DND-41 (cell line): Measurements from ENCODE around the gene SIT1.

Experiments
- ATAC-seq: fragments of 200-7000 bp; cut with Tn5 transposase; 3 replicates; pipeline ENCODE4 v1.9.1; 2021; ENCODE audit warnings: low read depth; ENCODE audit not compliant: insufficient read depth
- DNase-seq: peaks from one replicate; pipeline ENCODE4 v3.0.0-alpha.2; 2020
- H2AFZ ChIP-seq: 2 replicates; pipeline ENCODE4 v1.6.0; 2012; ENCODE audit warnings: low read depth, low read length
- H3K27ac ChIP-seq: 2 replicates; pipeline ENCODE4 v1.5.1; 2012; ENCODE audit warnings: low read length, inconsistent platforms
- H3K27me3 ChIP-seq: fragments of 200-600 bp; sonication (generic); 2 replicates; pipeline ENCODE4 v1.6.0; 2012; ENCODE audit warnings: low read length, mild to moderate bottlenecking, inconsistent platforms; ENCODE audit not compliant: insufficient read depth, poor library complexity
- H3K36me3 ChIP-seq: 2 replicates; pipeline ENCODE4 v1.5.1; 2012; ENCODE audit warnings: low read length, inconsistent platforms; ENCODE audit not compliant: insufficient read depth
- H3K4me1 ChIP-seq: 2 replicates; pipeline ENCODE4 v1.5.1; 2012; ENCODE audit warnings: mild to moderate bottlenecking, low read length; ENCODE audit not compliant: insufficient read depth
- H3K4me2 ChIP-seq: 2 replicates; pipeline ENCODE4 v1.6.0; 2012; ENCODE audit warnings: mild to moderate bottlenecking, moderate library complexity, low read length, inconsistent platforms; ENCODE audit not compliant: insufficient read depth
- H3K4me3 ChIP-seq, 2 experiments: fragments of 200-600 bp in 1 of 2; shearing (Covaris generic) in 1 of 2; 2 replicates each; pipeline ENCODE4 v1.5.1; 2012 to 2016; ENCODE audit warnings: inconsistent platforms in 2 of 2, low read length in 2 of 2, mild to moderate bottlenecking in 2 of 2, low read depth in 1 of 2, moderate library complexity in 1 of 2
- H3K79me2 ChIP-seq: 2 replicates; pipeline ENCODE4 v1.6.0; 2012; ENCODE audit warnings: low read length, inconsistent platforms; ENCODE audit not compliant: insufficient read depth
- H3K9ac ChIP-seq: 2 replicates; pipeline ENCODE4 v1.6.0; 2012; ENCODE audit warnings: low read depth, mild to moderate bottlenecking, inconsistent platforms, low read length, moderate library complexity
- H3K9me3 ChIP-seq: 2 replicates; pipeline ENCODE4 v1.5.1; 2012; ENCODE audit warnings: low read length, moderate library complexity, mild to moderate bottlenecking, inconsistent platforms; ENCODE audit not compliant: insufficient read depth, severe bottlenecking
- H4K20me1 ChIP-seq: 2 replicates; pipeline ENCODE4 v1.6.0; 2012; ENCODE audit warnings: low read length; ENCODE audit not compliant: insufficient read depth
- CTCF ChIP-seq: IDR thresholded peaks from 2 replicates; pipeline ENCODE4 v1.5.1; 2012; ENCODE audit warnings: borderline replicate concordance, low read length, moderate library complexity, mild to moderate bottlenecking; ENCODE audit not compliant: poor library complexity, severe bottlenecking; ENCODE audit errors: extremely low read depth
- EZH2 ChIP-seq: IDR thresholded peaks from 3 replicates; pipeline ENCODE4 v1.6.1; 2012; ENCODE audit warnings: borderline replicate concordance, low read depth, mild to moderate bottlenecking, moderate library complexity, low read length, inconsistent platforms; ENCODE audit not compliant: severe bottlenecking

Gene SIT1

GRCh38 chr9:35687972-35688557, 37.3 kb upstream of the SIT1 start:
- peaks cover 5% of the 10 kb centered on the region for H3K79me2 ChIP-seq
- H3K4me3 ChIP-seq, result no peak overlapping the region
- no peak overlapping the region for H3K27ac ChIP-seq
- no peak overlapping the region for H2AFZ ChIP-seq
- no peaks in the 10 kb centered on the region for H3K9me3 ChIP-seq
- peaks cover 42% of the 10 kb centered on the region for H3K36me3 ChIP-seq
- H4K20me1 ChIP-seq, result no peaks in the 10 kb centered on the region
- ATAC-seq, result no peak
- H3K4me1 ChIP-seq, result peaks cover 30% of the 10 kb centered on the region
- H3K27me3 ChIP-seq, result no peaks in the 10 kb centered on the region
- no peak for TF ChIP-seq CTCF
- no peak for TF ChIP-seq EZH2
- no peak overlapping the region for H3K9ac ChIP-seq
- no peak for DNase-seq
- no peak overlapping the region for H3K4me2 ChIP-seq

- Histone ChIP-seq H4K20me1 (no peaks in the 10 kb centered on the region), H3K79me2 (peaks cover 5% of the 10 kb centered on the region), H3K4me3 (no peak overlapping the region), H3K27me3 (no peaks in the 10 kb centered on the region), H3K9ac (no peak overlapping the region), H3K27ac (no peak overlapping the region), H3K36me3 (peaks cover 48% of the 10 kb centered on the region), H3K4me2 (no peak overlapping the region), H3K9me3 (no peaks in the 10 kb centered on the region), H3K4me1 (peaks cover 30% of the 10 kb centered on the region), H2AFZ (no peak overlapping the region)
- TF ChIP-seq CTCF (no peak), EZH2 (no peak)
- ATAC-seq, result no peak
- DNase-seq, result no peak
These were observed 36.6 kb upstream of the SIT1 start for GRCh38 chr9:35687306-35687705.

- Histone ChIP-seq H3K27ac (no peak overlapping the region), H2AFZ (no peak overlapping the region), H3K4me2 (no peak overlapping the region), H3K4me3 (no peak overlapping the region), H3K4me1 (peaks cover 27% of the 10 kb centered on the region), H3K79me2 (peaks cover 5% of the 10 kb centered on the region), H4K20me1 (no peaks in the 10 kb centered on the region; the same call in 1 of the 2 replicates), H3K9me3 (no peaks in the 10 kb centered on the region), H3K36me3 (peaks cover 48% of the 10 kb centered on the region), H3K27me3 (no peaks in the 10 kb centered on the region), H3K9ac (no peak overlapping the region)
- ATAC-seq (no peak), DNase-seq (no peak)
- no peak for TF ChIP-seq EZH2
- TF ChIP-seq CTCF, result no peak
These were observed 35.8 kb upstream of the SIT1 start for GRCh38 chr9:35686222-35687203.
